DND-41 (cell line): Measurements from ENCODE around the gene KRT71.

Experiments
- EZH2 ChIP-seq: IDR thresholded peaks from 3 replicates; pipeline ENCODE4 v1.6.1; 2012; ENCODE audit warnings: borderline replicate concordance, low read depth, mild to moderate bottlenecking, moderate library complexity, low read length, inconsistent platforms; ENCODE audit not compliant: severe bottlenecking
- TF ChIP-seq, protein P1 (sequence below): IDR thresholded peaks from 2 replicates; pipeline ENCODE4 v1.5.1; 2012; ENCODE audit warnings: borderline replicate concordance, low read length, moderate library complexity, mild to moderate bottlenecking; ENCODE audit not compliant: poor library complexity, severe bottlenecking; ENCODE audit errors: extremely low read depth

DNA sequence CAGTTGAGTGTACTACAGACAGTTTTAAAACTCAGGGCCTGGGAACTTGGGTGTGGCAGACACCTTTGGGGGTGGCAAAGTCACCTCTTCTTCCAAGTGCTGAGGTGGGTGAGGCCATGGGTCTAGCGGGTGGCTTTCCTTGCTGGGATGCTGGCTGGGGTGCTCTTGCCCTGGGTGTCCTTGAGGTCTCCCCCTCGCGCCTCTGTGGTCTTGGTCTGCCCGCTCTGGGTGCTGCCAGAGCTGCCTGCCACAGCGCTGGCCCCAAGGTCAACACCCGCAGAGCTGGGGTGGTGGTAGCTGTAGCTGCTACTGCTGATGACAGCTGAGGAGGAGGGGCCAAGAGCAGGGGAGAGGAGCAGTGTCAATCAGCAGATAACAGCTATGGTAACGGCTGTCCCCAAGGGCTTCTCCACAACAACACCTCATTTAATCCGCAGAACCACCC, 13.9 kb upstream of the KRT71 start:
- no peak for TF ChIP-seq EZH2
- TF ChIP-seq, protein P1, sequence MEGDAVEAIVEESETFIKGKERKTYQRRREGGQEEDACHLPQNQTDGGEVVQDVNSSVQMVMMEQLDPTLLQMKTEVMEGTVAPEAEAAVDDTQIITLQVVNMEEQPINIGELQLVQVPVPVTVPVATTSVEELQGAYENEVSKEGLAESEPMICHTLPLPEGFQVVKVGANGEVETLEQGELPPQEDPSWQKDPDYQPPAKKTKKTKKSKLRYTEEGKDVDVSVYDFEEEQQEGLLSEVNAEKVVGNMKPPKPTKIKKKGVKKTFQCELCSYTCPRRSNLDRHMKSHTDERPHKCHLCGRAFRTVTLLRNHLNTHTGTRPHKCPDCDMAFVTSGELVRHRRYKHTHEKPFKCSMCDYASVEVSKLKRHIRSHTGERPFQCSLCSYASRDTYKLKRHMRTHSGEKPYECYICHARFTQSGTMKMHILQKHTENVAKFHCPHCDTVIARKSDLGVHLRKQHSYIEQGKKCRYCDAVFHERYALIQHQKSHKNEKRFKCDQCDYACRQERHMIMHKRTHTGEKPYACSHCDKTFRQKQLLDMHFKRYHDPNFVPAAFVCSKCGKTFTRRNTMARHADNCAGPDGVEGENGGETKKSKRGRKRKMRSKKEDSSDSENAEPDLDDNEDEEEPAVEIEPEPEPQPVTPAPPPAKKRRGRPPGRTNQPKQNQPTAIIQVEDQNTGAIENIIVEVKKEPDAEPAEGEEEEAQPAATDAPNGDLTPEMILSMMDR, result no peak
